Measurements from ENCODE around the gene PUSL1.

DNA sequence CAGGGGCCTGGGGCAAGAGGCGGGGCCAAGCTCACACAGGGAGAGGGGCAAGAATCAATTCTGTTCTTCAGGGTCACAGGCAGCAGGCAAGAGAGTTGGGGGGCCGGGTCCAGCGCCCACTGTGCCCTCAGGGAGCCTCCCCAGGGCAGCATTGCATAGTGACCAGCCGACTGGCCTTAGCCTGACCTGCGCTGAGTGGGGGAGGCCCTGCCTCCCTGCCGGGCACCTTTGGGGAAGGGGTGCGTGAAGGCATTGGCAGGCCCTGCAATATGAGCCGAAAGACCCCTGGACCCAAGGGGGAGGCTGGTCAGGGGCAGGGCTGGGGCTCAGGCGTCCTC is 16.0 kb upstream of the PUSL1 start:
- no peak for TF ChIP-seq POLR2A (IDR thresholded peaks at IDR 0.05)
- TF ChIP-seq, protein P1, sequence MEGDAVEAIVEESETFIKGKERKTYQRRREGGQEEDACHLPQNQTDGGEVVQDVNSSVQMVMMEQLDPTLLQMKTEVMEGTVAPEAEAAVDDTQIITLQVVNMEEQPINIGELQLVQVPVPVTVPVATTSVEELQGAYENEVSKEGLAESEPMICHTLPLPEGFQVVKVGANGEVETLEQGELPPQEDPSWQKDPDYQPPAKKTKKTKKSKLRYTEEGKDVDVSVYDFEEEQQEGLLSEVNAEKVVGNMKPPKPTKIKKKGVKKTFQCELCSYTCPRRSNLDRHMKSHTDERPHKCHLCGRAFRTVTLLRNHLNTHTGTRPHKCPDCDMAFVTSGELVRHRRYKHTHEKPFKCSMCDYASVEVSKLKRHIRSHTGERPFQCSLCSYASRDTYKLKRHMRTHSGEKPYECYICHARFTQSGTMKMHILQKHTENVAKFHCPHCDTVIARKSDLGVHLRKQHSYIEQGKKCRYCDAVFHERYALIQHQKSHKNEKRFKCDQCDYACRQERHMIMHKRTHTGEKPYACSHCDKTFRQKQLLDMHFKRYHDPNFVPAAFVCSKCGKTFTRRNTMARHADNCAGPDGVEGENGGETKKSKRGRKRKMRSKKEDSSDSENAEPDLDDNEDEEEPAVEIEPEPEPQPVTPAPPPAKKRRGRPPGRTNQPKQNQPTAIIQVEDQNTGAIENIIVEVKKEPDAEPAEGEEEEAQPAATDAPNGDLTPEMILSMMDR (IDR thresholded peaks at IDR 0.05), result no peak

Measured in right lobe of liver (tissue), 4 donors.